ACHN (cell line): ENCODE results near the gene ZNRF1.

Experiments
- DNase-seq: peaks from one replicate; pipeline ENCODE4 v3.0.0-alpha.2; 2015
- in situ Hi-C: cut with HindIII; loops from 2 replicates; pipeline ENCODE4 v1.10.0; 2017; ENCODE audit warnings: low sequenced_read_pairs, low pct_ligation_motif_present, low pct_unique_long_range_greater_than_20kb

ZNRF1 gene

GRCh38 chr16:75048054-75048453, 49.2 kb downstream of the ZNRF1 start:
- in situ Hi-C loops, result no loop called here
- no peak for DNase-seq

GRCh38 chr16:75048530-75048929, 49.7 kb downstream of the ZNRF1 start:
- in situ Hi-C loops, result no loop called here
- no peak for DNase-seq

- in situ Hi-C loops, result no loop called here
- DNase-seq, result no peak
These were observed 53.8 kb downstream of the ZNRF1 start for GRCh38 chr16:75052481-75053202.

- no peak for DNase-seq
- in situ Hi-C loops, result no loop called here
These were observed 55.1 kb downstream of the ZNRF1 start for GRCh38 chr16:75053791-75054555.

- in situ Hi-C loops, result no loop called here
- no peak for DNase-seq
These were observed 55.7 kb downstream of the ZNRF1 start for GRCh38 chr16:75054556-75054947.

- no peak for DNase-seq
These were observed 60.0 kb downstream of the ZNRF1 start for GRCh38 chr16:75058806-75059205.

GRCh38 chr16:75059411-75059810, 60.6 kb downstream of the ZNRF1 start:
- in situ Hi-C loops, result no loop called here
- DNase-seq, result no peak

More at GRCh38 chr16:75058806-75059205, 60.0 kb downstream of the ZNRF1 start:
- in situ Hi-C loops, result no loop called here

GRCh38 chr16:75060723-75061122, 61.9 kb downstream of the ZNRF1 start:
- in situ Hi-C loops, result no loop called here
- DNase-seq, result no peak

GRCh38 chr16:75061669-75062068, 62.8 kb downstream of the ZNRF1 start:
- in situ Hi-C loops, result no loop called here
- DNase-seq, result no peak

GRCh38 chr16:75062135-75062975, 63.5 kb downstream of the ZNRF1 start:
- in situ Hi-C loops, result no loop called here

GRCh38 chr16:75062976-75063346, 64.1 kb downstream of the ZNRF1 start:
- DNase-seq, result no peak
- in situ Hi-C loops, result no loop called here

More at GRCh38 chr16:75062135-75062975, 63.5 kb downstream of the ZNRF1 start:
- no peak for DNase-seq

- in situ Hi-C loops, result no loop called here
- no peak for DNase-seq
These were observed 64.8 kb downstream of the ZNRF1 start for GRCh38 chr16:75063549-75064088.

- no peak for DNase-seq
- in situ Hi-C loops, result no loop called here
These were observed 65.8 kb downstream of the ZNRF1 start for GRCh38 chr16:75064403-75065148.

- DNase-seq, result no peak
These were observed 66.3 kb downstream of the ZNRF1 start for GRCh38 chr16:75065149-75065505.

GRCh38 chr16:75065521-75066149, 66.8 kb downstream of the ZNRF1 start:
- no peak for DNase-seq

More at GRCh38 chr16:75065149-75065505, 66.3 kb downstream of the ZNRF1 start:
- in situ Hi-C loops, result no loop called here

GRCh38 chr16:75066861-75067447, 68.1 kb downstream of the ZNRF1 start:
- in situ Hi-C loops, result no loop called here
- no peak for DNase-seq

More at GRCh38 chr16:75065521-75066149, 66.8 kb downstream of the ZNRF1 start:
- in situ Hi-C loops, result no loop called here
